ENCODE results near the gene GPR15LG. TPM values are rescaled to one million over a fixed set of nuclear protein-coding genes. Genes with fewer than 3 reads are reported as not detected.

The GPR15LG gene
- total RNA-seq, 6 experiments from 2014 or later = not detected

- no peak for DNase-seq
- Mint-ChIP-seq H3K9me3 (no peaks in the 10 kb centered on the region), H3K27me3 (ENCODE audit: insufficient read depth) (no peaks in the 10 kb centered on the region), H3K4me3 (no peak overlapping the region), H3K27ac (no peak overlapping the region), H3K4me1 (ENCODE audit: low read depth) (no peaks in the 10 kb centered on the region), H3K36me3 (ENCODE audit: low read depth) (peaks cover 15% of the 10 kb centered on the region)
- TF ChIP-seq, protein P1, sequence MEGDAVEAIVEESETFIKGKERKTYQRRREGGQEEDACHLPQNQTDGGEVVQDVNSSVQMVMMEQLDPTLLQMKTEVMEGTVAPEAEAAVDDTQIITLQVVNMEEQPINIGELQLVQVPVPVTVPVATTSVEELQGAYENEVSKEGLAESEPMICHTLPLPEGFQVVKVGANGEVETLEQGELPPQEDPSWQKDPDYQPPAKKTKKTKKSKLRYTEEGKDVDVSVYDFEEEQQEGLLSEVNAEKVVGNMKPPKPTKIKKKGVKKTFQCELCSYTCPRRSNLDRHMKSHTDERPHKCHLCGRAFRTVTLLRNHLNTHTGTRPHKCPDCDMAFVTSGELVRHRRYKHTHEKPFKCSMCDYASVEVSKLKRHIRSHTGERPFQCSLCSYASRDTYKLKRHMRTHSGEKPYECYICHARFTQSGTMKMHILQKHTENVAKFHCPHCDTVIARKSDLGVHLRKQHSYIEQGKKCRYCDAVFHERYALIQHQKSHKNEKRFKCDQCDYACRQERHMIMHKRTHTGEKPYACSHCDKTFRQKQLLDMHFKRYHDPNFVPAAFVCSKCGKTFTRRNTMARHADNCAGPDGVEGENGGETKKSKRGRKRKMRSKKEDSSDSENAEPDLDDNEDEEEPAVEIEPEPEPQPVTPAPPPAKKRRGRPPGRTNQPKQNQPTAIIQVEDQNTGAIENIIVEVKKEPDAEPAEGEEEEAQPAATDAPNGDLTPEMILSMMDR (IDR thresholded peaks at IDR 0.05) = no peak
Observed at GRCh38 chr10:84149854-84150253, 23.7 kb upstream of the GPR15LG start.

DNA sequence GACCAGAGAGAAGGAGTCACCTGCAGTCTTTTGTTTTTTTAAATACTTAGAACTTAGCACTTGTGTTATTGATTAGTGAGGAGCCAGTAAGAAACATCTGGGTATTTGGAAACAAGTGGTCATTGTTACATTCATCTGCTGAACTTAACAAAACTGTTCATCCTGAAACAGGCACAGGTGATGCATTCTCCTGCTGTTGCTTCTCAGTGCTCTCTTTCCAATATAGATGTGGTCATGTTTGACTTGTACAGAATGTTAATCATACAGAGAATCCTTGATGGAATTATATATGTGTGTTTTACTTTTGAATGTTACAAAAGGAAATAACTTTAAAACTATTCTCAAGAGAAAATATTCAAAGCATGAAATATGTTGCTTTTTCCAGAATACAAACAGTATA is 20.8 kb upstream of the GPR15LG start:
- DNase-seq = no peak
- Mint-ChIP-seq H3K4me3 (no peak overlapping the region), H3K36me3 (ENCODE audit: low read depth) (peaks cover 18% of the 10 kb centered on the region), H3K27me3 (ENCODE audit: insufficient read depth) (no peaks in the 10 kb centered on the region; the same call in 1 of the 2 replicates), H3K4me1 (ENCODE audit: low read depth) (no peaks in the 10 kb centered on the region), H3K27ac (no peak overlapping the region), H3K9me3 (no peaks in the 10 kb centered on the region)
- TF ChIP-seq, protein P1 (IDR thresholded peaks at IDR 0.05) = no peak

GRCh38 chr10:84155521-84155920 is 18.1 kb upstream of the GPR15LG start:
- H3K27ac Mint-ChIP-seq = no peak overlapping the region
- H3K27me3 Mint-ChIP-seq (ENCODE audit: insufficient read depth) = peaks cover 2% of the 10 kb centered on the region
- H3K36me3 Mint-ChIP-seq (ENCODE audit: low read depth) = peaks cover 6% of the 10 kb centered on the region
- no peaks in the 10 kb centered on the region for H3K4me1 Mint-ChIP-seq (ENCODE audit: low read depth)
- H3K9me3 Mint-ChIP-seq = no peaks in the 10 kb centered on the region
- no peak for DNase-seq
- no peak overlapping the region for H3K4me3 Mint-ChIP-seq
- TF ChIP-seq, protein P1 (IDR thresholded peaks at IDR 0.05) = no peak

DNA sequence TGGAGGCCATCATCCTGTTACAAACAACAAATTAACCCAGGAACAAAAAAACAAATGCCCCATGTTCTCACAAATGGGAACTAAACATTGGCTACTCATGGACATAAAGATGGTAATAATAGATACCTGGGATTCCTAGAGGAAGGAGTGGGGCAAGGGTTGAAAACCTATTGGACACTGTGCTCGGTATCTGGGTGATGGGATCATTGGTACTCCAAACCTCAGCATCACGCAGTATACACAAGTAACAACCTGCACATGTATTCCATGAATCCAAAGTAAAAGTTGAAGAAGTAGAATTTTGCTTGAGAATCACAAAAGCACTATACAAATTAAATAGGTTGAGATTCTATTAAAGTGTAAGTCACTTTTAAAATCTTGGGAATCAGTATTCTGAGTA is 17.6 kb upstream of the GPR15LG start:
- Mint-ChIP-seq H3K27me3 (ENCODE audit: insufficient read depth) (peaks cover 2% of the 10 kb centered on the region), H3K9me3 (no peaks in the 10 kb centered on the region), H3K4me1 (ENCODE audit: low read depth) (no peaks in the 10 kb centered on the region), H3K36me3 (ENCODE audit: low read depth) (peaks cover 6% of the 10 kb centered on the region), H3K27ac (no peak overlapping the region), H3K4me3 (no peak overlapping the region)
- DNase-seq = no peak
- TF ChIP-seq, protein P1 (IDR thresholded peaks at IDR 0.05) = no peak

DNA sequence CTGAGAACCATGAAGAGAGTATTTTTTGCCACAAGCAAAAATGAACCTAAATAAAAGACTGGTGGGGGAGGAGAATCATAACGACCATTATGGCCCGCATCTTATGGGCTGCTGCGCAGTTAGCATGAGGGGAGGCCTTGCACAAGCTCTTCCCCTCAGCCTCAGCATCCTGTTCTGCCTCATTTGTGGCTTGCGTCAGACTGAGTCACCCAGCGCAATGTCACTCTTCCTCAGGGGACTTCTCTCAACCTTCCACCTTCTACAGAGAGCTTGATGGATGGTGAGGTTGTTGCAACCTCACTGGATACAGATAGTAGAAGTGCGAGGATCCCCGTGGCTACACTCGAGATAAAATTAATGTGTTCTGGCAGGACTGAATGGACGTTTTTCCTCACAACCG is 16.8 kb upstream of the GPR15LG start:
- no peak overlapping the region for H3K4me3 Mint-ChIP-seq
- H3K36me3 Mint-ChIP-seq (ENCODE audit: low read depth) = peaks cover 6% of the 10 kb centered on the region
- H3K9me3 Mint-ChIP-seq = no peaks in the 10 kb centered on the region
- no peaks in the 10 kb centered on the region for H3K4me1 Mint-ChIP-seq (ENCODE audit: low read depth)
- TF ChIP-seq, protein P1 (IDR thresholded peaks at IDR 0.05) = no peak
- no peak for DNase-seq
- H3K27ac Mint-ChIP-seq = no peak overlapping the region
- H3K27me3 Mint-ChIP-seq (ENCODE audit: insufficient read depth) = peaks cover 2% of the 10 kb centered on the region

DNA sequence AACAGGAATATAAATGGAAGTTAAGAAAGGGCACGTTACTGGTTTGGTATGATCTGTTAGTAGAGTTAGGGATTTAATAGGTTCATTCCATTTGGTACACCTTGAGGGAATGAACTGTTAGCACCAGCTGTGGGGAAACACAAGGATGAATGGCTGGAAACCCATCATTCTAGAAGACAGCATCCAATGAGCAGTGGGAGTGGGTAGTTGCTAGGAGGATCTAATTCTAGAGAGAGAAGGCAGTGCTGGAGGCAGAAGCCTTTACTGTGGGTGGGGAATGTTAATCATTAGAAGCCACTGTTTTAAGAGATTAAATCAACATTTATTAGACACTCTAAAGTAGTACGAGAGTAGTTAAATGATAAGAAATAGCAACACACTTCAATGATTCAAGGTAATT is 15.5 kb upstream of the GPR15LG start:
- DNase-seq = no peak
- H3K4me1 Mint-ChIP-seq (ENCODE audit: low read depth) = no peaks in the 10 kb centered on the region
- TF ChIP-seq, protein P1 (IDR thresholded peaks at IDR 0.05) = no peak
- H3K4me3 Mint-ChIP-seq = no peak overlapping the region
- no peak overlapping the region for H3K27ac Mint-ChIP-seq
- peaks cover 6% of the 10 kb centered on the region for H3K36me3 Mint-ChIP-seq (ENCODE audit: low read depth)
- H3K9me3 Mint-ChIP-seq = no peaks in the 10 kb centered on the region
- H3K27me3 Mint-ChIP-seq (ENCODE audit: insufficient read depth) = peaks cover 7% of the 10 kb centered on the region
